H1 (cell line): ENCODE measurements around the gene HDAC9. TPM values are rescaled to one million over a fixed set of nuclear protein-coding genes. Genes with fewer than 3 reads are reported as not detected.

Experiments
- CTCF ChIA-PET: fragments of 300-600 bp; sonication (Branson Sonifier 250); formaldehyde crosslinking; loops from one replicate; lab custom pipeline; 2021; ENCODE audit not compliant: partially characterized antibody; lab: Charles Lee
- POLR2A ChIA-PET: fragments of 300-600 bp; sonication (Branson Sonifier 250); formaldehyde crosslinking; loops from one replicate; lab custom pipeline; 2021; ENCODE audit warnings: inconsistent platforms; ENCODE audit not compliant: partially characterized antibody; lab: Charles Lee
- DNase-seq, 2 experiments: peaks; one replicate each; pipeline versions ENCODE4 v3.0.0 to v3.0.0-alpha.2; 2010 to 2022; ENCODE audit warnings: low spot score in 2 of 2, low read depth in 1 of 2, mixed read lengths in 1 of 2
- FAIRE-seq: peaks from 2 replicates; lab custom pipeline; 2011; peaks lifted over from hg19 to GRCh38; lab: Jason Lieb, UNC
- H2AFZ ChIP-seq: 2 replicates; pipeline ENCODE4 v1.8.1; 2012; ENCODE audit warnings: low read length, inconsistent platforms
- H2AK5ac ChIP-seq: 2 replicates; pipeline ENCODE4 v1.6.1; 2013; ENCODE audit warnings: low read depth, low read length
- H2BK120ac ChIP-seq: replicated peaks from 2 replicates; pipeline ENCODE3; 2013; ENCODE audit warnings: low read depth, low read length, inconsistent platforms
- H2BK12ac ChIP-seq: 2 replicates; pipeline ENCODE4 v1.6.1; 2013; ENCODE audit warnings: low read depth, low read length
- H2BK15ac ChIP-seq: 2 replicates; pipeline ENCODE4 v1.6.1; 2013; ENCODE audit warnings: low read length
- H2BK20ac ChIP-seq: 2 replicates; pipeline ENCODE4 v1.6.1; 2013; ENCODE audit warnings: low read length
- H2BK5ac ChIP-seq: 2 replicates; pipeline ENCODE4 v1.6.1; 2013; ENCODE audit warnings: low read depth, low read length
- H3K14ac ChIP-seq: 2 replicates; pipeline ENCODE4 v1.6.1; 2013; ENCODE audit warnings: inconsistent platforms; ENCODE audit not compliant: insufficient read length
- H3K18ac ChIP-seq: 2 replicates; pipeline ENCODE4 v1.6.1; 2013; ENCODE audit warnings: low read length; ENCODE audit errors: extremely low read depth
- H3K23ac ChIP-seq: 2 replicates; pipeline ENCODE4 v1.6.1; 2013; ENCODE audit warnings: inconsistent platforms; ENCODE audit not compliant: insufficient read length
- H3K23me2 ChIP-seq: 2 replicates; pipeline ENCODE4 v1.6.1; 2013; ENCODE audit warnings: low read depth, low read length
- H3K27ac ChIP-seq: 2 replicates; pipeline ENCODE4 v1.6.1; 2011; ENCODE audit warnings: low read depth, low read length, inconsistent platforms
- H3K27me3 ChIP-seq, 4 experiments: replicated peaks in 1 of 4; 1 replicate in 1 of 4; 2 replicates in 3 of 4; pipeline versions ENCODE4 v1.6.1 to v1.8.1; 2011 to 2013; ENCODE audit warnings: low read length in 3 of 4, mild to moderate bottlenecking in 3 of 4, inconsistent platforms in 2 of 4, mixed read lengths in 2 of 4, moderate library complexity in 1 of 4; ENCODE audit not compliant: control insufficient read depth in 3 of 4, insufficient read depth in 3 of 4; ENCODE audit errors: extremely low read depth in 1 of 4
- H3K36me3 ChIP-seq, 4 experiments: 2 replicates each; pipeline versions ENCODE4 v1.6.1 to v1.8.1; 2011 to 2013; ENCODE audit warnings: mild to moderate bottlenecking in 4 of 4, low read length in 3 of 4, moderate library complexity in 2 of 4, control low read depth in 1 of 4, inconsistent platforms in 1 of 4; ENCODE audit not compliant: insufficient read depth in 4 of 4, control insufficient read depth in 2 of 4
- H3K4ac ChIP-seq: replicated peaks from 2 replicates; pipeline ENCODE3; 2013; ENCODE audit warnings: low read length, low read depth, mixed read lengths, inconsistent platforms; ENCODE audit not compliant: insufficient read length
- H3K4me1 ChIP-seq, 4 experiments: replicated peaks in 1 of 4; 1 replicate in 1 of 4; 2 replicates in 3 of 4; pipeline versions ENCODE4 v1.6.1 to v1.8.1; 2011 to 2013; ENCODE audit warnings: low read length in 3 of 4, inconsistent platforms in 2 of 4, mixed read lengths in 1 of 4; ENCODE audit not compliant: insufficient read depth in 4 of 4, control insufficient read depth in 3 of 4
- H3K4me2 ChIP-seq, 2 experiments: 2 replicates each; pipeline versions ENCODE4 v1.6.1 to v1.8.1; 2011 to 2013; ENCODE audit warnings: low read depth in 2 of 2, low read length in 2 of 2, control low read depth in 1 of 2, inconsistent platforms in 1 of 2, mild to moderate bottlenecking in 1 of 2; ENCODE audit not compliant: insufficient read depth in 1 of 2
- H3K4me3 ChIP-seq, 4 experiments: fragments of 200-600, 300-600 bp in 1 of 4; sonication (generic), shearing (Covaris generic), sonication (Bioruptor Twin) in 1 of 4; 2 replicates each; pipeline versions ENCODE4 v1.5.1 to v1.8.1; 2011 to 2016; ENCODE audit warnings: low read length in 4 of 4, low read depth in 3 of 4, control low read depth in 2 of 4, inconsistent platforms in 2 of 4, mild to moderate bottlenecking in 2 of 4, mixed read lengths in 1 of 4, moderate library complexity in 1 of 4; ENCODE audit not compliant: insufficient read depth in 2 of 4; ENCODE audit errors: extremely low read depth in 1 of 4
- H3K56ac ChIP-seq: replicated peaks from 2 replicates; pipeline ENCODE3; 2013; ENCODE audit warnings: low read depth, mild to moderate bottlenecking, mixed read lengths, low read length, inconsistent platforms; ENCODE audit not compliant: insufficient read length
- H3K79me1 ChIP-seq: 2 replicates; pipeline ENCODE4 v1.6.1; 2013; ENCODE audit warnings: low read depth, low read length, control low read depth
- H3K79me2 ChIP-seq, 2 experiments: 2 replicates each; pipeline versions ENCODE4 v1.6.1 to v1.8.1; 2012 to 2013; ENCODE audit warnings: low read length in 2 of 2, mild to moderate bottlenecking in 2 of 2, inconsistent platforms in 1 of 2; ENCODE audit not compliant: insufficient read depth in 2 of 2, control insufficient read depth in 1 of 2
- H3K9ac ChIP-seq, 4 experiments: replicated peaks in 1 of 4; 1 replicate in 1 of 4; 2 replicates in 3 of 4; pipeline versions ENCODE4 v1.6.1 to v1.8.1; 2011 to 2013; ENCODE audit warnings: low read depth in 3 of 4, low read length in 3 of 4, control low read depth in 2 of 4, mild to moderate bottlenecking in 2 of 4, moderate library complexity in 2 of 4, inconsistent platforms in 1 of 4; ENCODE audit errors: extremely low read depth in 1 of 4
- H3K9me3 ChIP-seq, 2 experiments: 2 replicates each; pipeline versions ENCODE4 v1.6.1 to v1.8.1; 2012 to 2013; ENCODE audit warnings: mild to moderate bottlenecking in 2 of 2, moderate library complexity in 2 of 2, control low read depth in 1 of 2, inconsistent platforms in 1 of 2, low read depth in 1 of 2, low read length in 1 of 2, mixed read lengths in 1 of 2; ENCODE audit not compliant: insufficient read depth in 2 of 2
- H4K20me1 ChIP-seq, 2 experiments: replicated peaks in 1 of 2; 2 replicates each; pipeline versions ENCODE3 to v1.8.1; 2011 to 2013; ENCODE audit warnings: inconsistent platforms in 2 of 2, low read length in 2 of 2, mild to moderate bottlenecking in 1 of 2; ENCODE audit not compliant: insufficient read depth in 2 of 2, control insufficient read depth in 1 of 2
- H4K5ac ChIP-seq: 2 replicates; pipeline ENCODE4 v1.6.1; 2013; ENCODE audit warnings: low read length, low read depth, mixed read lengths, inconsistent platforms; ENCODE audit not compliant: insufficient read length
- H4K8ac ChIP-seq: 2 replicates; pipeline ENCODE4 v1.8.0; 2013; ENCODE audit warnings: mild to moderate bottlenecking, moderate library complexity, low read length, inconsistent platforms; ENCODE audit not compliant: insufficient read depth; ENCODE audit errors: extremely low read depth
- H4K91ac ChIP-seq: replicated peaks from 2 replicates; pipeline ENCODE3; 2013; ENCODE audit warnings: low read length, mixed read lengths, inconsistent platforms; ENCODE audit not compliant: insufficient read length
- POLR2AphosphoS5 ChIP-seq: IDR thresholded peaks from 2 replicates; pipeline ENCODE4 v1.6.1; 2011; ENCODE audit warnings: low read depth, low read length
- polyA plus RNA-seq, 7 experiments: library from polyadenylated mRNA; depleted of rRNA in 3 of 7; stranded (reverse) in 5 of 7; unstranded in 2 of 7; fragments of >200 nt in 5 of 7; fragments of 200-250 nt in 2 of 7; gene quantifications; 1 replicate in 5 of 7; 2 replicates in 1 of 7; 4 replicates in 1 of 7; pipeline versions ENCODE4 v1.2.1 to v1.2.3, GENCODE V29; 2011 to 2013; ENCODE audit warnings: missing spikeins in 2 of 7, mixed read lengths in 2 of 7
- total RNA-seq: library from RNA; stranded (reverse); fragmentation: NEBNext Ultra II Directional; extraction: Animal tissue kit (Norgen Biotek cat#: 25700); gene quantifications from 2 replicates; pipeline ENCODE4 v1.2.1, GENCODE V29; 2021

HDAC9 gene
- total and polyA plus RNA-seq, 2 of the 8 experiments (the other 6 are each of a cell fraction or from before 2014, with no cell fraction given) = 9.5 to 13.1 TPM

DNA sequence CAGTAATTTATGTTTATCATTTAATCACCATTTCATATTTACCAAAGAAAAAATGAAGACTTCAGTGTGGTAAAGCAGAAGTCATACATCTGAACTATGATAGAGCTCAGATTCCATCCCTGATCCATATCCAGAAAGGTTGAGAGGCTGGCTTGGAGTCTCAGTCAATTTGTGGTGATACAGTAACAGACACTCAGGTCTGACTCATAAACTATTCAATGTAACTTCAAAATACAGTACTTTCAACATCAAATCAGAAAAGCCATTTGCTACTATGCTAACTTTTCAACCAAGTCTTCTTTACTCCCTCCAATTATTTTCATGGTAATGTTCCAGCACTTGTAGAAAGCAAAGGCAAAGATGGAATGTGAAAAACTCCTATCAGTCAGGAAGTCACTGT is 190.4 kb downstream of the HDAC9 start:
- Histone ChIP-seq H4K8ac (no peak overlapping the region), H3K27ac (no peak overlapping the region), H2BK15ac (no peak overlapping the region), H4K5ac (no peak overlapping the region), H2BK20ac (no peak overlapping the region), H2BK5ac (no peak overlapping the region), H2BK12ac (no peak overlapping the region), H3K23ac (no peak overlapping the region), H2AFZ (no peak overlapping the region), H3K4me3 (no peak overlapping the region), H3K27me3 (peaks cover 0 to 1% (median 0%) of the 10 kb centered on the region in 4 experiments; a peak in 1 of 7 replicates), H3K4ac (no peak overlapping the region), H3K18ac (no peak overlapping the region), H4K91ac (no peak overlapping the region), H3K36me3 (no peaks in the 10 kb centered on the region), H3K9me3 (no peaks in the 10 kb centered on the region), H3K23me2 (no peaks in the 10 kb centered on the region; the same call in 1 of the 2 replicates), H2BK120ac (no peak overlapping the region), H2AK5ac (no peak overlapping the region), H3K56ac (no peak overlapping the region), H3K79me1 (no peaks in the 10 kb centered on the region), H3K9ac (no peak overlapping the region), H3K14ac (no peak overlapping the region), H3K4me1 (no peaks in the 10 kb centered on the region; a peak in 1 of 7 replicates), H3K4me2 (no peak overlapping the region), H4K20me1 (no peaks in the 10 kb centered on the region), H3K79me2 (no peaks in the 10 kb centered on the region)
- no peak for TF ChIP-seq POLR2AphosphoS5
- DNase-seq = no peak
- ChIA-PET POLR2A (no interaction called here), CTCF (interaction anchor here (2.3 kb wide), 1 partner anchor 20 kb away, joined by 10 read pairs; no protein-coding TSS in a partner anchor)
- no peak for FAIRE-seq
